Adrenal gland (tissue), 12 donors: ENCODE data around the gene HCK. TPM values are rescaled to one million over a fixed set of nuclear protein-coding genes. Genes with fewer than 3 reads are reported as not detected.

Experiments
- DNase-seq, 7 donors: peaks; one replicate each; pipeline ENCODE4 v3.0.0-alpha.2; 2019 to 2020
- H3K27ac ChIP-seq, 5 donors: fragments of 200-600 bp; sonication (generic) in 4 of 5; 1 replicate in 3 of 5; 2 replicates in 2 of 5; pipeline versions ENCODE4 v1.5.1 to v1.8.0; 2016 to 2020; ENCODE audit warnings: mild to moderate bottlenecking in 1 of 5
- H3K27me3 ChIP-seq: fragments of 200-600 bp; 2 replicates; pipeline ENCODE4 v1.8.0; 2021
- H3K36me3 ChIP-seq, 2 donors: fragments of 200-600 bp; replicated peaks in 1 of 2; 1 replicate in 1 of 2; 2 replicates in 1 of 2; pipeline versions ENCODE4 v1.5.1 to v1.8.0; 2018 to 2022
- H3K4me1 ChIP-seq, 2 donors: fragments of 200-600 bp; replicated peaks in 1 of 2; 1 replicate in 1 of 2; 2 replicates in 1 of 2; pipeline versions ENCODE4 v1.5.1 to v1.8.0; 2018 to 2021
- H3K4me3 ChIP-seq, 4 donors: fragments of 200-600 bp; sonication (generic) in 3 of 4; one replicate each; pipeline ENCODE4 v1.5.1; 2016 to 2018
- H3K9me3 ChIP-seq, 3 donors: fragments of 200-600 bp; sonication (generic) in 1 of 3; replicated peaks in 1 of 3; 1 replicate in 2 of 3; 2 replicates in 1 of 3; pipeline versions ENCODE4 v1.5.1 to v1.8.0; 2016 to 2021
- POLR2A ChIP-seq, 2 donors: fragments of 450-650 bp; IDR thresholded peaks; one replicate each; pipeline ENCODE4 v1.6.1; 2017; ENCODE audit warnings: antibody characterized with exemption in 2 of 2, mild to moderate bottlenecking in 2 of 2, moderate library complexity in 1 of 2
- WGBS, 4 donors: extraction: QIAGEN DNeasy Blood & Tissue Kit in 2 of 4; methylation state at CpG; one replicate each; pipeline versions ENCODE4 v1.1.5 to v1.1.7; 2013 to 2017; 5-methylcytosine and 5-hydroxymethylcytosine counted together
- intact Hi-C, 2 donors: fragments of 100-400 bp; cut with DNase I; formaldehyde crosslinking; loops; one replicate each; pipeline versions ENCODE4 v1.14.1 to v1.15.0; 2022 to 2023
- polyA plus RNA-seq, 3 donors: library from polyadenylated mRNA; stranded (reverse); fragments of 200-250 nt in 2 of 3; fragments of 350-450 nt in 1 of 3; fragmentation: Illumina TruSeq in 1 of 3; extraction: RNeasy Lipid Tissue Mini Kit (QIAGEN cat#74804) in 1 of 3; gene quantifications; one replicate each; pipeline ENCODE4 v1.2.3, GENCODE V29; 2013 to 2014
- total RNA-seq, 9 donors: library from RNA; depleted of rRNA in 4 of 9; stranded (reverse); fragments of >200 nt in 4 of 9; fragments of 120-200 nt in 1 of 9; fragmentation: NEBNext Ultra II Directional in 1 of 9; extraction: Animal tissue kit (Norgen Biotek cat#: 25700) in 1 of 9; gene quantifications; one replicate each; pipeline versions ENCODE4 v1.1.0 to v1.2.4, GENCODE V29; 2013 to 2023
- TF ChIP-seq, protein P1 (sequence below), 6 experiments: fragments of 450-650 bp in 4 of 6; fragments of 200-600 bp in 2 of 6; sonication (generic) in 1 of 6; IDR thresholded peaks; 1 replicate in 5 of 6; 2 replicates in 1 of 6; pipeline versions ENCODE4 v1.5.1 to v1.8.0; 2016 to 2021; ENCODE audit warnings: antibody characterized with exemption in 6 of 6, mild to moderate bottlenecking in 2 of 6, moderate library complexity in 1 of 6
- donor health status: healthy with polysubstance abuse.
- donor health status: Bipolar disorder and iron deficiency.
- donor health status: DM: yes; HTN: yes; CAD: no.
- donor health status: DM: no; HTN: no; CAD: no.
- donor health status: DM: no; HTN: no; CAD: no.
- donor health status: DM: yes; HTN: yes; CAD: no.

HCK gene
- total and polyA plus RNA-seq, 12 donors, result 3.7 to 49.8 (median 17.0) TPM

DNA sequence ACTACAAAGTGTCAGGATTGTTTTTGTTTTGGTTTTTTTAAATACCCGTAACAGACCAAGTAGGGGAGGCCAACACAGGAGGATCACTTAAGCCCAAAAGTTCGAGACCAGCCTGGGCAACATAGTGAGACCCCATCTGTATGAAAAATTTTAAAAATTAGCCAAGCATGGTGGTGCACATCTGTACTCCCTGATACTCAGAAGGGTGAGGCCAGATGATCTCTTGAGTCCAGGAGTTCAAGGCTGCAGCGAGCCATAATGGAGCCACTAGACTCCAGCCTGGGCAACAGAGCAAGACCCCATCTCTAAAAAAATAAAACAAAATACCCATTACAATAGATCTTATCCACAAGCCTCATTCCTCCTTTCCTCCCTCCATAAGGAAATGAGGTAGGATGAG, 28.7 kb downstream of the HCK start:
- TF ChIP-seq, protein P1, sequence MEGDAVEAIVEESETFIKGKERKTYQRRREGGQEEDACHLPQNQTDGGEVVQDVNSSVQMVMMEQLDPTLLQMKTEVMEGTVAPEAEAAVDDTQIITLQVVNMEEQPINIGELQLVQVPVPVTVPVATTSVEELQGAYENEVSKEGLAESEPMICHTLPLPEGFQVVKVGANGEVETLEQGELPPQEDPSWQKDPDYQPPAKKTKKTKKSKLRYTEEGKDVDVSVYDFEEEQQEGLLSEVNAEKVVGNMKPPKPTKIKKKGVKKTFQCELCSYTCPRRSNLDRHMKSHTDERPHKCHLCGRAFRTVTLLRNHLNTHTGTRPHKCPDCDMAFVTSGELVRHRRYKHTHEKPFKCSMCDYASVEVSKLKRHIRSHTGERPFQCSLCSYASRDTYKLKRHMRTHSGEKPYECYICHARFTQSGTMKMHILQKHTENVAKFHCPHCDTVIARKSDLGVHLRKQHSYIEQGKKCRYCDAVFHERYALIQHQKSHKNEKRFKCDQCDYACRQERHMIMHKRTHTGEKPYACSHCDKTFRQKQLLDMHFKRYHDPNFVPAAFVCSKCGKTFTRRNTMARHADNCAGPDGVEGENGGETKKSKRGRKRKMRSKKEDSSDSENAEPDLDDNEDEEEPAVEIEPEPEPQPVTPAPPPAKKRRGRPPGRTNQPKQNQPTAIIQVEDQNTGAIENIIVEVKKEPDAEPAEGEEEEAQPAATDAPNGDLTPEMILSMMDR (IDR thresholded peaks at IDR 0.05), result no peak
- no peak for TF ChIP-seq POLR2A (IDR thresholded peaks at IDR 0.05)

DNA sequence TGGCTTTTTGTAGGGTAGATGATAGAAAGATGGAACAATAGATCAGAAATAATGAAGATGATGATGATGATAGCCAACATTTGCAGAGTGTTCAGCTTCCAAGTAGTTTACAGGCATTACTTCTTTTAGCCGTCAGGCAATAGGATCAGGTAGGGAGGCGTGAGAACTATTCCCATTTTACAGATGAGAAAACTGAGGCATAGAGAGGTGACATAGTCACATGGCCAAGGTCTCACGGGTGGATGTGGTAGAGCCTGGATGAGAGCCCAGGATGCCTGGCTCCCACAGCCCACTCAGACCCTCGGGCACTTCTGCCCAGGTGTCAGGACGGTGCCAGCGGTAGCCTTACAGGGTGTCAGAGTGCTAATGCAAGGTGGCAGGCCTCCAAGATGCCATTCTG, 31.4 kb downstream of the HCK start:
- TF ChIP-seq, protein P1 (IDR thresholded peaks at IDR 0.05), result no peak
- no peak for TF ChIP-seq POLR2A (IDR thresholded peaks at IDR 0.05)
- DNase-seq, result no peak
- no peaks in the 10 kb centered on the region for H3K27me3 ChIP-seq
- 77 to 87% (median 85%) methylated on average over 4 to 6 of the region's 6 CpGs for WGBS, 4 donors
- no peak overlapping the region for H3K27ac ChIP-seq
- no peaks in the 10 kb centered on the region for H3K4me1 ChIP-seq
- H3K36me3 ChIP-seq, result no peaks in the 10 kb centered on the region
- no peaks in the 10 kb centered on the region for H3K9me3 ChIP-seq
- H3K4me3 ChIP-seq, result no peak overlapping the region
- intact Hi-C loops, result loop anchor here in 1 of 2 donors (10.0 kb wide), 1 partner anchor 229 kb away; no protein-coding TSS in a partner anchor

More for the DNA sequence above, 28.7 kb downstream of the HCK start:
- intact Hi-C loops, result loop anchor here in 1 of 2 donors (10.0 kb wide), 1 partner anchor 226 kb away; no protein-coding TSS in a partner anchor
- H3K4me3 ChIP-seq, result no peak overlapping the region
- no peaks in the 10 kb centered on the region for H3K9me3 ChIP-seq
- no peaks in the 10 kb centered on the region for H3K27me3 ChIP-seq
- WGBS, 4 donors, result 60 to 87% (median 73%) methylated on average over 3 of the region's 3 CpGs
- H3K27ac ChIP-seq, result no peak overlapping the region
- no peaks in the 10 kb centered on the region for H3K36me3 ChIP-seq
- no peak for DNase-seq
- no peaks in the 10 kb centered on the region for H3K4me1 ChIP-seq

DNA sequence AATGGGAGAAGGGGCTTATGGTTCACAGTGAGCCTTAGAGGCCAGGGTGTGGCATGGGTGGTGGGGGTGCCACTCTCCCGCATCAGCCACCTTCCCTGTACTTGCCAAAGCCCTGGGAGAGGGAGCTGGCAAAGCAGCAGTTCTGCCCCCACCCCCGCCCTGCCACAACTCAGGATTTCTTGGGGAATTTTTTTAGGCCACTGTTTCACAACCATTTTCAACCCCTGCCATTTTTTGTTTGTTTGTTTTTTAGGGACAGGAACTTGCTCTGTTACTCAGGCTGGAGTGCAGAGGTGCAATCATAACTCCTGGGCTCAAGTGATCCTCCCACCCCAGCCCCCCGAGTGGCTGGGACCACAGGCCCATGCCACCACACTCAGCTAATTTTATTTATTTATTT, 35.0 kb downstream of the HCK start:
- H3K4me1 ChIP-seq, result no peaks in the 10 kb centered on the region
- no peak overlapping the region for H3K27ac ChIP-seq
- no peaks in the 10 kb centered on the region for H3K9me3 ChIP-seq
- WGBS, 4 donors, result 80 to 92% (median 81%) methylated on average over 3 of the region's 3 CpGs
- intact Hi-C loops, result loop anchor here in 1 of 2 donors (10.0 kb wide), 1 partner anchor 232 kb away; no protein-coding TSS in a partner anchor
- TF ChIP-seq, protein P1 (IDR thresholded peaks at IDR 0.05), result no peak
- no peak for TF ChIP-seq POLR2A (IDR thresholded peaks at IDR 0.05)
- H3K36me3 ChIP-seq, result peaks cover 0 to 7% of the 10 kb centered on the region in 2 donors
- no peak for DNase-seq
- H3K4me3 ChIP-seq, result no peak overlapping the region
- H3K27me3 ChIP-seq, result no peaks in the 10 kb centered on the region

DNA sequence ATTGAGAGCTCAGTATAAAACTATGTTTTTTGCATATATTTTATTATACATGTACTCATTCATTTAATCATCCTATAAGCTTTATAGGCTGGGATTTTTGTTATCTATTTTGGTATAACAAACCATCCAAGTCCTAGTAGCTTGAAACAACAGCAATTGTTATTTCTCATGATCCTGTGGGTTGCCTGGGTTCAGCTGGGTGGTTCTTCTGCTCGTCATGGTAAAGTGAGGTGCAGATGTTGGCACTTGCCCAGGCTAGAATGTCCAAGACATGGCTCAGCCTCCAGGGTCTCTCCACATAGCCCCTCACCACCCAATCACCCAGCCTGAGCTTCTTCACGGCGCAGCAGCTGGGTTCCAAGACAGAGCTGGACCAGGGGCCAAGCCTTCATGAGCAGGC, 36.7 kb downstream of the HCK start:
- no peaks in the 10 kb centered on the region for H3K27me3 ChIP-seq
- intact Hi-C loops, result loop anchor here in 1 of 2 donors (10.0 kb wide), 1 partner anchor 234 kb away; no protein-coding TSS in a partner anchor
- H3K27ac ChIP-seq, result no peak overlapping the region
- whole genome bisulfite sequencing, 4 donors, result 73 to 97% (median 91%) methylated on average over 1 to 3 of the region's 3 CpGs
- H3K4me3 ChIP-seq, result no peak overlapping the region
- peaks cover 0 to 7% of the 10 kb centered on the region in 2 donors for H3K36me3 ChIP-seq
- TF ChIP-seq, protein P1 (IDR thresholded peaks at IDR 0.05), result no peak
- no peak for TF ChIP-seq POLR2A (IDR thresholded peaks at IDR 0.05)
- H3K4me1 ChIP-seq, result no peaks in the 10 kb centered on the region
- DNase-seq, result no peak
- H3K9me3 ChIP-seq, result no peaks in the 10 kb centered on the region
